COLO668 (cell line): Measurements from ENCODE around the gene QTRT2.

ENCODE experiments used
- DNase-seq: peaks from one replicate; lab custom pipeline; 2025; ENCODE audit not compliant: unreplicated experiment; lab: John Stamatoyannopoulos, UW

The QTRT2 gene

GRCh38 chr3:114120211-114120610, 63.7 kb downstream of the QTRT2 start:
- no peak for DNase-seq

DNA sequence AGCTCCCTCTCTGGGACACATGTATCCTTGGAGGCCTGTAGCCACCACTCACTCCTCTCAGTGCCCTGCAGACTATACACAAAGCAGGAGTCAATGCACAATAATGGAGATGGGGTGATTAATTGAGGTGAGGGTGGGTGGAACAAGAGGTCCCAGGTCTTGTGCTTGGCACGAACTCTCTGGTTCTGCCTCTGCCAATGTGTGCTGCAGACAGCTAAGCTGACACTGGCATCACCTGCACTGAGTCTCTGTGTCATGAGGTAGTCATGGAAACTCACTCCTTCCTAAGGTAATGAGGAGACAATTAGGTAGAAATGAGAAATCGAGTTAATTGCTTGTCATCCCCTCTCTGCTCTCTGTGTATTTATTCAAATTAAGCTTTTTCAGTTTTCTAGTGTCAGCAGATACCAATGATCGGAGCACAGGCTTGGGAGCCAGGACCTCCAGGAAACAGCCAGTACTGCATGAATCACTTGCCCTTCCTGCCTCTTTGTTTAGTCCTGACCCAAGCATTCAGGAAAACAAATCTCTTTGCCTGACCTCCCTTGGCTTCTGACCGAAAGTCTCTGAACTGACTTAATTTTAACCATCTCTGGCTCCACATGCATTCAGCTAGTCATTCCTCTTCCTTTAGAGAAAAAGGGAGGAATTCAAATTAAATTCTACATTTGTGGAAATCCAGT, 65.6 kb downstream of the QTRT2 start:
- no peak for DNase-seq

DNA sequence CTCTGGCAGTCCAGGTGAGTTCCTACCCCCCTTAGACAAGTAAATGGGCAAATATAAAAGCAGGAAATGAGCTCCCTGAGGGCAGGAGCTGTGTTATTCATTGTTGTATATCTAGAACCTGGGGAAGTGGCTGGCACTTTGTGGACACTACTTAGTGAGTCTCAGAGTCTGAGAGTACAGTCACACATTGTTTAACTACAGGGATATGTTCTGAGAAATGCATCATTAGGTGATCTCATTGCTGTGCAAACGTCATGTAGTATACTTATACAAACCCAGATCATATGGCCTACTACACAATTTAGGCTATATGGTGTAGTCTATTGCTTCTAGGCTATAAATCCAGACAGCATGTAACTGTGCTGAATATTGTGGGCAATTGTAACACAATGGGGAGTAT, 69.9 kb downstream of the QTRT2 start:
- no peak for DNase-seq

DNA sequence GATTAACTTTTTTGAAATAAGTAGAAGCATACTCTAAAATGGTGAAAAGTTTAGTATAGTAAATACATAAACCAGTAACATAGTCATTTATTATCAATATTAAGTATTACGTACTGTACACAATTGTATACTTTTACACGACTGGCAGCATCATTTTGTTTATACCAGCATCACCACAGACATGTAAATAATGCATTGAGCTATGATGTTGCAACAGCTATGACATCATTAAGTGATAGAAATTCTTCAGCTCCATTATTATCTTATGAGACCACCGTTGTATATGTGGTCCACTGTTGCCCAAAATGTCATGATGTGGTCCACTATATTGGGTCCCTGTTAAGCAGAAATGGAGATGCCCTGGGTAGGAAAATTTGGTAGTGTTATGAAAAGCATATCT, 71.0 kb downstream of the QTRT2 start:
- no peak for DNase-seq

DNA sequence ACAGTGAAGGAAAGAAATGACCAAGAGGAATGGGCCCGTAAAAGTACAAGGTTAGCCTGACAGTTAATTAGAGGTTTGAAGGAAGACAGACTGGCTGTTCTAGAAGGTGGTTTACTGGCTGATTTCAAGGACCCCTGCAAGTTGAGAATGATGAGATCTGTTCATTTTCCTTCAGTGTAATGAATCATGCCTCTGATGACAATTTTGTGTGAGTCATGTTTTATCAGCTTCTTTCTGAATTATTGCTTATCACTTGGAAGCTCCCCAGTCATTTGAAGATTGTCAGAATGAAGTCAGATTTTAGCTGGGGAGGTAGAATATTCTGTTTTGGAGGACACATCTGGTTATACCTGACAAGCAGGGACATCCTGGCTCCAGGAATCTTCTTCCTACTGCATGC, 71.7 kb downstream of the QTRT2 start:
- no peak for DNase-seq

GRCh38 chr3:114128826-114129225, 72.3 kb downstream of the QTRT2 start:
- DNase-seq: no peak

- no peak for DNase-seq
Measured at GRCh38 chr3:114132500-114132899, 76.0 kb downstream of the QTRT2 start.

- DNase-seq: no peak
Measured at GRCh38 chr3:114133947-114134346, 77.4 kb downstream of the QTRT2 start.
